Tongue (tissue), 3 donors: ENCODE data around the gene CFHR2. TPM values are rescaled to one million over a fixed set of nuclear protein-coding genes. Genes with fewer than 3 reads are reported as not detected.

Experiments used
- DNase-seq: peaks from one replicate; pipeline ENCODE4 v3.0.0-alpha.2; 2015
- small RNA-seq: library from RNA; depleted of rRNA; stranded (forward); fragments of <200 nt; gene quantifications from one replicate; pipeline ENCODE3, GENCODE V24; 2014; ENCODE audit warnings: low replicate concordance
- total RNA-seq: library from RNA; depleted of rRNA; stranded (reverse); fragments of >200 nt; gene quantifications from one replicate; pipeline ENCODE4 v1.2.3, GENCODE V29; 2014

Gene CFHR2
- total RNA-seq, 1 donor from 2014 or later: not detected

- DNase-seq: no peak
Measured at GRCh38 chr1:197003132-197003531, 59.6 kb downstream of the CFHR2 start.

DNA sequence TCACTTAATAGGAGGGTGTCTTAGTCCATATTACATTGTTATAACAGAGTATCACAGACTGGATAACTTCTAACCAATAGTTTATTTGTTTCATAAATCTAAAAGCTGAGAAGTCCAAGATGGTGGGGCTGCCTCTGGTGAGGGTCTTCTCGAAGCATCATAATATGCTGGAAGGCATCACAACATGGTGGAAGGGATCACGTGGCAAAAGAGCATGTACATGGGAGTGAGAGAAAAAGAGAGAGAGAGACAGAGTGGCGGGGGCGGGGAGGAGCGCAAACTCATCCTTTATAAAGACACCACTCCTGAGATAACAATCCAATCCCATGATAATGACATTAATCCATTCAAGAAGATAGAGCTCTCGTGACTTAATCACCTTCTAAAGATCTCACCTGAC is 65.3 kb downstream of the CFHR2 start:
- DNase-seq: no peak

Small RNAs within 50 kb of the gene (small RNA-seq; reads per million reads assigned to genes)
- not detected for gene AL139418.1

Other genes with a start within 250 kb of the CFHR2 start
- 0.51 TPM for gene CFHR3, start 168.9 kb upstream of the CFHR2 start, total RNA-seq
- gene CFHR1, start 124.0 kb upstream of the CFHR2 start, total RNA-seq: not detected
- not detected for gene CFHR4, start 55.7 kb upstream of the CFHR2 start, total RNA-seq
- gene CFHR5, start 33.8 kb downstream of the CFHR2 start, total RNA-seq: not detected
- not detected for gene F13B, start 123.5 kb downstream of the CFHR2 start, total RNA-seq
- gene ASPM, start 202.9 kb downstream of the CFHR2 start, total RNA-seq: 23.7 TPM